DMS53 treated with DMSO at 0.1 percent for 48 hours (cell line): Measurements from ENCODE around the gene TUBB2B.
"Not testable (repeated sequence)": the region's sequence is repeated elsewhere in the genome, so short reads cannot be mapped to it uniquely, and the experiment has no call there.

Source experiments
- DNase-seq: peaks from one replicate; lab custom pipeline; 2025; ENCODE audit not compliant: unreplicated experiment; lab: John Stamatoyannopoulos, UW

Gene TUBB2B

DNA sequence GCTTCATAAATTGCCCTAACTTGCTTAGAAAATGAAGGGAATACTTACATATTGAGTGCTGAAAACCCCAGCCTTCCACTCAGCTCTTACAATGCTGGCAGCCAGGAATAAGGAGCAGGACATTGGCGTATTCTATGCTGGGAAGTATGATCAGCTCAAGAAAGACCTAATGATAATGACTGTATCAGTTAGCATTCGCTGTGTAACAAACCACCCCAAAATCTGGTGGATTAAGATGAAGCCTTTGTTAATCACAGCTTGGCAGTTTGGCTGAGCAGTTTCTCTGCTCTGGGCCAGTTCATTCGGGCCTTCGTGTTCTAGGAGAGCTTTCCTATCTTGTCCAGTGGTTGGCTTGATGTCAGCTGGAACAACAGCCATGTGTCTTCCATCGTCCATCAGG is 36.7 kb downstream of the TUBB2B start:
- DNase-seq, result no peak

DNA sequence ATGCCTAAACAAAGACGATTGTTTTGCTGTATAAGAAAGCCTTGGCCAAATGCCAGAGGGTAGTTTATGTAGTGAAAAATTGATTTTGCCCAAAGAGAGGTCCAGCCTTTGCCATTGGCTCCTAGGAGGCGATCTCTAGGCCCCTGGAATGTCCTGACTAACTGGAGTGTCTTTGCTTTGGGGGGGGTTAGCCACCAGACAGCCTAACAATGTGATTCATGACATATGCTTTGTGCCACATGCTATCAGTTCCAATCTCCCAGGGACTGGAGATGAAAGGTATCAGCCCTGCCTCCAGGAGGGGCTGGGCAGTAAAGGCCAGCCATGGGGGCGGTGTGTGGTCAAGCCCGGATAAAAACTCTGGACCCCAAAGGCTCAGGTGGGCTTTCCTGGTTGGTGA is 37.4 kb downstream of the TUBB2B start:
- no peak for DNase-seq

DNA sequence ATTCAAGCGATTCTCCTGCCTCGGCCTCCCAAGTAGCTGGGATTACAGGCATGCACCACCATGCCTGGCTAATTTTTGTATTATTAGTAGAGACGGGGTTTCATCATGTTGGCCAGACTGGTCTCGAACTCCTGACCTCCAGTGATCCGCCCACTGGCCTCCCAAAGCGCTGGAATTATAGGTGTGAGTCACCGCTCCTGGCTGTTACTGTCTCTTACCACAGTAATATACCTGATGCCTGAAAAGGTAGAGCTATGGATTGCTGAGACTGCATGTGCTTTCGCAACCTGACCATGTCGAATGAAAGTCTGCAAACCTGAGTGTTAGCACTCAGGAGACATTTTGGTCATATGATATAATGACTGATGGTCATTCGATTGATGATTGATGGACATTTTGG is 38.3 kb downstream of the TUBB2B start:
- not testable (repeated sequence) for DNase-seq

DNA sequence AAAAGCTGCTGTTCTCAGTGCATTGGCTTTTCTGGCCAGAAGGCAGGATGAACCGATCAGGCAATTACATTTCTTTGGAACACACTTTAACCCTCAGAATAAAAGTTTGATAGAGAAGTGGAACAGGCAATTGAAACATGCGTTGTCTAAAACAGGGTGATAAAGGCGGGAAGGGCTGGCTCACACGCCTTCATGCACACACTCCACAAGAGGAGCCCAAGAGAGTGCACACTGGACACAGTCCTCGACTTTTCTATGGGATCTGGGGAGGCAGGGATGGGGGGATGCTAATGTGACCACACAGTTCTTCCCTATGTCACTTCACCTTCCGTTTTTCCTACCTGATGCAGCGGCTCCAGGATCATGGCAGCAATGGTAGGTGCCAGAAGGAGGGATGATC is 39.2 kb downstream of the TUBB2B start:
- DNase-seq, result no peak

DNA sequence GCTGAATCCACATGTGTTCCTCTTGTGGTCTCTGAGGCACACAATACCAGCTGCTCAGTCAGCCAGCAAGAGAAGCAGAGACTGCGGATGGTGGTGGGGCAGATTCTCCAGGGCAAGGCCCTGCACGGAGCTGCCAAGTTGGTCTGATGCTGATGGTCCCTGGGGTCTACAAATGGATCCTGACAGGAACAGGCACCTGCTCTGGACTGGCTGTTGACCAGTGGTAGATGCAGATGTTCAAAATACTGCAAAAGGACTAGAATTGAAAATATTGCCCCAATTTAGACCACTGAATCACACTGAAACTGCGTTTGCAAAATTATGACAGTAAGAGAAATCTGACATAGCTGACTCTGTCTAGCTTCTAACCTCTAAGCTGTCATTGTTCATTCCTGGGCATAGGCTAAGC is 40.5 kb downstream of the TUBB2B start:
- DNase-seq, result no peak

DNA sequence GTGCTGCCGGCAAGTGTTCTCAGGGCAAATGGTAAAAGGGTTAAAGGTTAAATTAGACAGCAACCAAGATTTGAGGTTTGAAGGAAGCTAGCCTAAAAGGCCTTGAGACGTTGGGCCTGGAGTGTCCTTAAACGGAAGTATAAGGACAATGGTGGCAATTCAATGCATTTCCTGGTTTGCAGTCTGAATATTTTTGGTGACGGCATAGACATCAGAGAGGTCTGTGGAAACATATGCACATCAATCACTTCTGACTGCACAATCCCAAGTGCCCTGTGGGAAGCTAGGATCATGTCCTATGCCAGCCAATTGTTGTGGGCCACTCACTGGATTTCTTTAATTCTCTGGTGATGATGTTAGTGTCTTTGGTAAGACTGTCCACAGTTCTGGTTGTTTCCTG is 44.4 kb downstream of the TUBB2B start:
- no peak for DNase-seq

DNA sequence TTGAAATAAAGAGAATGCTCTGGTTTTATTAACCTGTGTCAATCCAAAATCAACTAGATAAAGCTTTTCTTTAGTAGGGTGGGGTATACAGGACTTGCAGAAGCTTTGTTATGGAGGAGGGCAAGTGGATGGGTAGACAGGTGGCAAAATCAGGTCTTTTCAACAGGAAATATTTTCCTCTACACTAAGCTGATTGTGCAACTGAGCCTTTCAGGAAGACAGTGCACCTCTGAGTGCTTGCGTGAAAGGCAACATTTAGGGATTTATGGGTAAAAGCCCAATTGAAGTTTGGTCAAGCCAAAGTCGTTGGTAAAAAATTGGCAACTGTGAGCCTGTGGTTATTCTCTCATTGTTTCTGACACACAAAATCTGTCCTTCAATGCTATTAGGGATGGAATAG is 46.3 kb downstream of the TUBB2B start:
- DNase-seq, result no peak

DNA sequence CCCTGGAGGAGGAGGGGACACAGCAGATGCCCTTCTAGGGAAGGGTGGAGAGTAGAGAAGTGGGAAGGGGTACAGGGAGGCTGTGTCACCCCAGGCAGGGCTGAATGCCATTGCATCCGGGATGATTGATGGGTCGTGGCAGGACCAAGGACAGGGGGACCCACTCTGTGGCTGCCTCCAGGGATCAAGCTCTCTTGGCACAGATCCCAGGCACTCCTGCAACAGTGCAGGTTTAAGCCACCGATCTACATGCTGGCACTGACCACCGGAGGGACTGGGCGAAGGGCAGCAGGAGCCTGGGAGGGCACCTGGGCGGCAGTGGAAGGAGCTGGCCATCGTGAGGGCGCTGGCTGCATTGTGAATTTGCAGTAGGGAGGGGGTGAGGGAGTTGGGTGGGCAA is 47.5 kb downstream of the TUBB2B start:
- DNase-seq, result not testable (repeated sequence)

DNA sequence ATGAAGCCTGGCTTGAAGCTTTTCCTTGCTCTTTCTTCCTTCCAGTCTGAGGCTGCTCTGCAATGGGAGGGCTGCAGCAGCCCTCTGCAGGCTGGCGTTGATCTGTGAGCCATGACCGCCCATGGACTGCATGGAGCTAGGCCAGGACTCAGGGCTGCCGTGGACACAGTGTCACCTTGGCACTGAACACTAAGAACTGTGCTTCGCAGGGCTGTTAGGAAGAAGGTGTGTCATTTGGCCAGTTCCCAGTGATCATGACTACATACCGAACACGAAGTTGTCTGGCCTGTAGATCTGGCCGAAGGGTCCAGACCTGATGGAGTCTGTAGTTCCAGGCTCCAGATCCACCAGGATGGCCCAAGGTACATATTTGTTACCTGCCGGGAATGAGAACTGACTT is 48.8 kb downstream of the TUBB2B start:
- not testable (repeated sequence) for DNase-seq

DNA sequence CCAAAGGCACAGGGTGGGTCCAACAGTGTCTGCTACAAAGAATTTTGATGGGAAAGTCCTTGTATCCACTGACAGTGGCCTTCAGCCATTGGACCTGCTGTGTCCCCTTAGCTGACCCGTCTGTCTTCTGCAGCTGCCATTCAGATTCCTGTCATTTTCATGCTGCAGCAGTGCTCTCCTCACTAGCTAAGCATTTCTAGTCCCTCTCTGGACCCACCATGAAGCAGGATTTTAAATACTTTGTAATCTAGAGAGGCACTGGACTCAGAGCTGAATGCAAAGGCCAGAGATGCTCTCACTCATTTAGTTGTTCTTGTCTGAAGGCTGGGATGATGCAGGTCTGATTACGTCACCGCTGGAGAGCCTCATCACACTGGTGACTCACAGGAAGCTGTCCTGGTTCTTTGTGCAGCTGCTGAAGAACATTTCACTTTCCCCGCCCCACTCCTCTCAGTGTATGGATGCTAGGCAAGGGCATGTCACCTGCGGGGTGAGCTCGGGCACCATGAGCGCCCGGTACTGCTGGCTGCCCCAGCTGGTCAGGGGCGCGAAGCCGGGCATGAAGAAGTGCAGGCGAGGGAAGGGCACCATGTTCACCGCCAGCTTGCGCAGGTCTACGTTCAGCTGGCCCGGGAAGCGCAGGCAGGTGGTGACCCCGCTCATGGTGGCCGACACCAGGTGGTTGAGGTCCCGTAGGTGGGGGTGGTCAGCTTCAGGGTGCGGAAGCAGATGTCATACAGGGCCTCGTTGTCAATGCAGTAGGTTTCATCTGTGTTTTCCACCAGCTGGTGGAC is 50.7 kb downstream of the TUBB2B start:
- DNase-seq, result peak; percentile 85

DNA sequence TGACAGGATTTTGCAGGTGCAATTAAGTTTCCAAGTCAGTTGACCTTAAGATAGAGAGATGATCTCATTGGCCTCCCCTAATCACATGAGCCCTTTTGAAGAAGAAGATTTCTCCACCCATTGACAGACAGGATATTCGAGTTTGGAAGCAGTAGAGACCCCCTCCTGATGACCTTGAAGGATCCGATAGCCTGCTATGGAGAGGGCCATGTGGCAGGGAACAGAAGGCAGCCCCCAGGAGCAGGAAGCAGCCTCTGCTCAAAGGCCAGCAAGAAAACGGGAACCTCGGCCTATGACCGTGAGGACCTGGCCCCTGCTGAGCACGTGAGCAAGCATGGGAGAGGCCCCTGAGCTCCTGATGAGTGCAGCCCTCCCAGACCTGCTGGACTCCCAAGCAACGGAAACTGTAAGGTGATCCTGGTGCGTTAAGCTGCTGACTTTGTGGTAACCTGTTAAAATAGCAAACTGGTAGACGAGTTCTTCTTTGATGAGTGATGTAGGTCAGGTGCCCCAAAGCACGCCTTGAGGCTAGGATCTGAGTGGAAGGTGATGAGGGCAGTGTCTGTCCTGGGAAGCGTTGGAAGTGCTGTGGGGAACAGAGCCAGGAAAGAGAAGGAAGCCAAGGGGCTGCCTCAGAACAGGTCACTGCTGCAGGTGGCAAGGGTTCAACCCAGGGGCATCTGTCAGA is 51.6 kb downstream of the TUBB2B start:
- no peak for DNase-seq
